Measurements from ENCODE around the gene RTKN2.

DNA sequence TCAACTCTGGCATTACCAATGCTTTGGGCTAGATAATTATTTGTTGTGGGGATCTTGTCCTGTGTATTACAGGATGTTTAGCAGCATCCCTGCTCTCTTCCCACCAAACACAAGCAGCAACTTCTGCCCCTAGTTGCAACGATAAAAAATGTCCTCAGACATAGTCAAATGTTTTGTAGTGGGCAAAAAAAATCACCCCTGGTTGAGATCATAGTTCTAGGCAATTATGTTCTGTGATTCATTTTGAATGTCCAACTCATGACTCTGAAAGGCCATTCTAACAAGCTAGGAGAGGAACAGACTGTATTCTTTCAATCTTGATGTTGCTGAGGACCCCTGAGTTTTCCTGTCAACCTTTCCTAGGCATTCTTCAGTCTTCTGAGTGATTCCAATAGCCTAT is 79.5 kb downstream of the RTKN2 start:
- TF ChIP-seq, protein P1, sequence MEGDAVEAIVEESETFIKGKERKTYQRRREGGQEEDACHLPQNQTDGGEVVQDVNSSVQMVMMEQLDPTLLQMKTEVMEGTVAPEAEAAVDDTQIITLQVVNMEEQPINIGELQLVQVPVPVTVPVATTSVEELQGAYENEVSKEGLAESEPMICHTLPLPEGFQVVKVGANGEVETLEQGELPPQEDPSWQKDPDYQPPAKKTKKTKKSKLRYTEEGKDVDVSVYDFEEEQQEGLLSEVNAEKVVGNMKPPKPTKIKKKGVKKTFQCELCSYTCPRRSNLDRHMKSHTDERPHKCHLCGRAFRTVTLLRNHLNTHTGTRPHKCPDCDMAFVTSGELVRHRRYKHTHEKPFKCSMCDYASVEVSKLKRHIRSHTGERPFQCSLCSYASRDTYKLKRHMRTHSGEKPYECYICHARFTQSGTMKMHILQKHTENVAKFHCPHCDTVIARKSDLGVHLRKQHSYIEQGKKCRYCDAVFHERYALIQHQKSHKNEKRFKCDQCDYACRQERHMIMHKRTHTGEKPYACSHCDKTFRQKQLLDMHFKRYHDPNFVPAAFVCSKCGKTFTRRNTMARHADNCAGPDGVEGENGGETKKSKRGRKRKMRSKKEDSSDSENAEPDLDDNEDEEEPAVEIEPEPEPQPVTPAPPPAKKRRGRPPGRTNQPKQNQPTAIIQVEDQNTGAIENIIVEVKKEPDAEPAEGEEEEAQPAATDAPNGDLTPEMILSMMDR (IDR thresholded peaks at IDR 0.05), result no peak
- no peak for TF ChIP-seq EZH2 (IDR thresholded peaks at IDR 0.05; ENCODE audit: borderline replicate concordance, insufficient read depth, low read depth, low read length, poor library complexity, severe bottlenecking)
